ENCODE measurements around the gene CBFB.

- TF ChIP-seq YY1 (IDR thresholded peaks at IDR 0.05; ENCODE audit: insufficient read depth, insufficient read length) (no peak), ZNF274 (IDR thresholded peaks at IDR 0.05; ENCODE audit: low read depth, low read length) (no peak), SUZ12 (IDR thresholded peaks at IDR 0.05; ENCODE audit: extremely low read depth, insufficient read depth, insufficient read length) (no peak)
Observed at GRCh38 chr16:67082100-67082499, 53.2 kb downstream of the CBFB start.

Measured in NT2/D1 (cell line).